GM12865 (cell line): Measurements from ENCODE around the gene ACAD9.

Experiments used
- DNase-seq: peaks from one replicate; pipeline ENCODE4 v3.0.0; 2010; ENCODE audit warnings: low read depth
- H3K4me3 ChIP-seq: 2 replicates; pipeline ENCODE4 v1.5.1; 2011; ENCODE audit warnings: mild to moderate bottlenecking, low read depth, low read length, control low read depth
- TF ChIP-seq, protein P1 (sequence below): IDR thresholded peaks from 2 replicates; pipeline ENCODE4 v1.5.1; 2011; ENCODE audit warnings: low read length, control low read depth, low read depth, inconsistent platforms; ENCODE audit not compliant: insufficient read depth; ENCODE audit errors: missing control alignments

The ACAD9 gene

DNA sequence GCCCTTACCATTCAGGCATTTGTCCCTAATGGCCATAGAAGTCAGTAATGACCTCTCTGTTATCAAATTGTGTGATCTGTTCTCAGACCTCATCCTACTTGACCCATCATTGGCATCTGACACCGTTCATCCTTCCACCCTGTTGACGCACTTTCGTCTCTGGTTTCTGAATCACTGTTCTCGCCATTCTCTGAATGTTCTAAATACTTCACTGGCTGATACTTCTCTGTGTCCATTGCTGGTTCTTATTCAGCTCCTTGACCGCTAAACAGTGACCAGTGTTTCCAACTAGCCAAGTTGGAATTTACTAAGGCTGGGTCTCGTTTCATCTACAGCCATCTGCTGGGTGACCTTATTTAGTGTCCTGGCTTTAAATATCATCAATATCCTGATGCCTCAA, 2.2 kb downstream of the ACAD9 start:
- TF ChIP-seq, protein P1, sequence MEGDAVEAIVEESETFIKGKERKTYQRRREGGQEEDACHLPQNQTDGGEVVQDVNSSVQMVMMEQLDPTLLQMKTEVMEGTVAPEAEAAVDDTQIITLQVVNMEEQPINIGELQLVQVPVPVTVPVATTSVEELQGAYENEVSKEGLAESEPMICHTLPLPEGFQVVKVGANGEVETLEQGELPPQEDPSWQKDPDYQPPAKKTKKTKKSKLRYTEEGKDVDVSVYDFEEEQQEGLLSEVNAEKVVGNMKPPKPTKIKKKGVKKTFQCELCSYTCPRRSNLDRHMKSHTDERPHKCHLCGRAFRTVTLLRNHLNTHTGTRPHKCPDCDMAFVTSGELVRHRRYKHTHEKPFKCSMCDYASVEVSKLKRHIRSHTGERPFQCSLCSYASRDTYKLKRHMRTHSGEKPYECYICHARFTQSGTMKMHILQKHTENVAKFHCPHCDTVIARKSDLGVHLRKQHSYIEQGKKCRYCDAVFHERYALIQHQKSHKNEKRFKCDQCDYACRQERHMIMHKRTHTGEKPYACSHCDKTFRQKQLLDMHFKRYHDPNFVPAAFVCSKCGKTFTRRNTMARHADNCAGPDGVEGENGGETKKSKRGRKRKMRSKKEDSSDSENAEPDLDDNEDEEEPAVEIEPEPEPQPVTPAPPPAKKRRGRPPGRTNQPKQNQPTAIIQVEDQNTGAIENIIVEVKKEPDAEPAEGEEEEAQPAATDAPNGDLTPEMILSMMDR: no peak
- H3K4me3 ChIP-seq: no peak overlapping the region
- no peak for DNase-seq

DNA sequence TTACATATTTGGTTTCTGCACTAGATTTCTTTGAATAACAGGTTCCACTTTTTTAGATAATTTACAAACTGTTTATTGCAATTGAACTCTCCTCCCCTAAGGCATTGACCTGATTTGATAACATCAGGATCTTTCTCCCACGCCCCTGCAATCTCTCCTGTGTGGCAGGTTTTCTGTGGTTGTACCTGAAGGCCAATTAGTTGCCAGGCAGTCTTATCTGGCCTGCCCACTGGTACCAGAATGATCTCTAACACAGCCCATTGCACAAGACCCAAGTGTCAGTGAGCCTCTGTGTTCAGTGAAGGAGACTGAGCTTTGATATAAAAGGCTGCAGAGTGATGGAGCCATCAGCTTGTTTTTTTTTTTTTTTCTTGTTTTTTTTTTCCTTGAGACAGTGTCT, 3.3 kb downstream of the ACAD9 start:
- TF ChIP-seq, protein P1: no peak
- DNase-seq: no peak
- no peak overlapping the region for H3K4me3 ChIP-seq

DNA sequence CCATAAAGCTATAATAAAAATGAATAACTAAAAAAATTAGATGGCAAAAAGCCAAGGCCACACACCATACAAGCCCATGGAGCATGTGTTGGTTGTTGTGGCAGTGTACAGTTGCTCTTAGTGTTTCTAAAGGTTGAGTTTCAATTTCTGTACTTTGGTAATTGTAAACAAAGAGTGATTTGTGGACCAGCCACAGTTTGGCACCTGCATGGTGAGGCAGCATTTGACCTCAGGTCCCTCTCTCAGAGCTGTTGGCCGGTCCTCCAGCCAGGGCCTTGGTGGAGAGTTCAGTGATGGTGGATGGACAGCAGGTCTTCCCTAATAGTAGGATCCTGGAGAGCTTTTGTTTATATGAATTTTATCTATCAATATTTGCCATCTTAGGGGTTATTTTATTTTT, 5.6 kb downstream of the ACAD9 start:
- DNase-seq: no peak
- no peak overlapping the region for H3K4me3 ChIP-seq
- TF ChIP-seq, protein P1: no peak

DNA sequence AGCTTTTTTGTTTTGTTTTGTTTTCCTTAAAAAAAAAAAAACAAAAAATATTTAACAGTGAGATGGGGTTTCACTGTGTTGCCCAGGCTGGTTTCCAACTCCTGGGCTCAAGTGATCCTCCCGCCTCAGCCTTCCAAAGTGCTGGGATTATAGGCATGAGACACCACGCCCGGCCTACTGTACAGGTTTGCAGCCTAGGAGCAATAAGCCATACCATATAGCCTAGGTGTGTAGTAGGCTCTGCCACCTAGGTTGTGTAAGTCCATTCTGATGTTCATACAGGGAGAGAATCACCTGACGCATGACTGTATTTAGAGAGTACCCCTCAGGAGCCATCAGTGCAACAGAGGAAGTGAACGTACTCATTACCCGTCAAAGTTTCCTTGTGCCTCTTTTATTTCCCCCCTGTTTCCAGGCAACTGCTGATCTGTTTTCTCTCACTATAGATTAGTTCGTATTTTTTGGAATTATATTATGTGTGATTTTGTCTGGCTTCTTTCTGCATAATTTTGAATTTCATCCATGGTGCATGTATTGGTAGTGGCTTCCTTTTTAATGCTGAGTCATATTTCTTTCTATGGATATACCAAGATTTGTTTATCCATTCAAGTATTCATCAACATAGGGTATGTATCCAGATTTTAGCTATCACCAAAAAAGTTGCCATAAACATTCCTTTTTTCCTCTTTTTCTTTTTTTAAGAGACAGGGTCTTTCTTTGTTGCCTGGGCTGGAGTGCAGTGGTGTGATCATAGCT, 9.9 kb downstream of the ACAD9 start:
- no peak overlapping the region for H3K4me3 ChIP-seq
- DNase-seq: no peak
- TF ChIP-seq, protein P1: no peak

DNA sequence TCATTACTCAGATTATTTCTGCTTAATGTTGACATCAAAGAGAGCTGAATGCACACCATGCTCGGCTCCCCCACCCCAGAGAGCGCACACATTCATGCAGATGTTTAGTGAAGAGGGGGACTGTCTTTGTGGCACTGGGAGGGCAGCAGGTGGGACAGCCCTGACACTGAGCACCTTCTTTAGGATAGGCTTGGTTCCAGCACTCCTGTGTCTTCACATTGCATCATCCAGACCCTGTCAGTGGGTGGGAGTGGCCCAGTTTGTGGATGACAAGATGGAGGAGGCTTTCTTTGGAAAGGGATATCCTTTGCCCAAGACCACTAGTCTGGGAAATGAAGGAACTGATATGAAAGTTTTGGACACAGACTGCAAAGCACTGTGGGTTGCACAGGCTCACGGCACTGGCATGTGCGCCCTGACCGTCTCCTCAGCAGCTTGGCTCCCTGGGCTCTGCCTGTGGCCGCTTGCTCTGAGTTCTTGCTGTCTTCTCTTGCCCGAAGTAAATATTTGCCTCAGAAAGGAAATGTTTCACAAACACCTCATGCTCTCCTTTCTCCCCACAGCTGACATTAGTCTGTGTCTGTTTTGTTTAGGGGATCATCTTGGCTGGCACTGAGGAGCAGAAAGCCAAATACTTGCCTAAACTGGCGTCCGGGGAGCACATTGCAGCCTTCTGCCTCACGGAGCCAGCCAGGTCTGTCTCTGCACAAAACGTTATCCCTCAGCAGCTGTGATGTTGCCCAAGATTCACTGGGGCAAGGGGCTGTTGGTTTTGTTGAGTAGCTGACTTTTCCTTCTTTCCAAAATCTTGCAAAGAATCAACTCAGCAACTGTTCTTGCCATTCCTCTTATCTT, 16.6 kb downstream of the ACAD9 start:
- DNase-seq: no peak
- TF ChIP-seq, protein P1: no peak
- no peak overlapping the region for H3K4me3 ChIP-seq

DNA sequence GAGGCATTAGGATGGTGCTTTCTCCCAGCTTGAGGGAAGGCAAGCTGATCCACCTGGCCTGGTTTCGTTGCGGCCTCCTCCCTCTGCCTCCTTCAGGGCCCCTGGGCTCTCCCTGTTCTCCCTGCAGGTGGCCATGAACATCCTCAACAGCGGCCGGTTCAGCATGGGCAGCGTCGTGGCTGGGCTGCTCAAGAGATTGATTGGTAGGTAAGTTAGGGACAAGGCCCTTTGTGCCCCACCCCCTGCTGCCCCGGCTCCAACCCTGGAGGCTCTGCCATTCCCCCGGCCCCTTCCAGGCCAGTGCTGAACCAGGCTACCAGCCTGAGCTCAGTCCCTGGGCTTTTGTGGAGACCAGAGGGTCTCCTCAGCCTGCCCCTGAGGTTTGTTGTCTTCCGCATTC, 23.0 kb downstream of the ACAD9 start:
- TF ChIP-seq, protein P1: no peak
- no peak for DNase-seq
- no peak overlapping the region for H3K4me3 ChIP-seq
